Activated CD8-positive, alpha-beta memory T cell treated with anti-CD3 and anti-CD28 coated beads, Interleukin-2, amount 50 U/mL, for 1 hour (primary cell): ENCODE measurements around the gene GMNC.
"Not testable (repeated sequence)": the region's sequence is repeated elsewhere in the genome, so short reads cannot be mapped to it uniquely, and the experiment has no call there.

ENCODE experiments used
- DNase-seq: peaks from one replicate; pipeline ENCODE4 v3.0.0-alpha.2; 2020; ENCODE audit errors: extremely low read depth

The GMNC gene, protein sequence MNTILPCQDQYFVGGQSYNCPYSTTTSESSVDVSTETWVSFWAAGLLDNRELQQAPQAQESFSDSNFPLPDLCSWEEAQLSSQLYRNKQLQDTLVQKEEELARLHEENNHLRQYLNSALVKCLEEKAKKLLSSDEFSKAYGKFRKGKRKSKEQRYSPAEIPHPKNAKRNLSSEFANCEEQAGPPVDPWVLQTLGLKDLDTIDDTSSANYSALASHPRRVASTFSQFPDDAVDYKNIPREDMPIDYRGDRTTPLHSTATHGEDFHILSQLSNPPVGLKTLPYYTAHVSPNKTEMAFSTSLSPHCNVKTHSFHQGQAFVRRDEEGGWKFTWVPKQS

DNA sequence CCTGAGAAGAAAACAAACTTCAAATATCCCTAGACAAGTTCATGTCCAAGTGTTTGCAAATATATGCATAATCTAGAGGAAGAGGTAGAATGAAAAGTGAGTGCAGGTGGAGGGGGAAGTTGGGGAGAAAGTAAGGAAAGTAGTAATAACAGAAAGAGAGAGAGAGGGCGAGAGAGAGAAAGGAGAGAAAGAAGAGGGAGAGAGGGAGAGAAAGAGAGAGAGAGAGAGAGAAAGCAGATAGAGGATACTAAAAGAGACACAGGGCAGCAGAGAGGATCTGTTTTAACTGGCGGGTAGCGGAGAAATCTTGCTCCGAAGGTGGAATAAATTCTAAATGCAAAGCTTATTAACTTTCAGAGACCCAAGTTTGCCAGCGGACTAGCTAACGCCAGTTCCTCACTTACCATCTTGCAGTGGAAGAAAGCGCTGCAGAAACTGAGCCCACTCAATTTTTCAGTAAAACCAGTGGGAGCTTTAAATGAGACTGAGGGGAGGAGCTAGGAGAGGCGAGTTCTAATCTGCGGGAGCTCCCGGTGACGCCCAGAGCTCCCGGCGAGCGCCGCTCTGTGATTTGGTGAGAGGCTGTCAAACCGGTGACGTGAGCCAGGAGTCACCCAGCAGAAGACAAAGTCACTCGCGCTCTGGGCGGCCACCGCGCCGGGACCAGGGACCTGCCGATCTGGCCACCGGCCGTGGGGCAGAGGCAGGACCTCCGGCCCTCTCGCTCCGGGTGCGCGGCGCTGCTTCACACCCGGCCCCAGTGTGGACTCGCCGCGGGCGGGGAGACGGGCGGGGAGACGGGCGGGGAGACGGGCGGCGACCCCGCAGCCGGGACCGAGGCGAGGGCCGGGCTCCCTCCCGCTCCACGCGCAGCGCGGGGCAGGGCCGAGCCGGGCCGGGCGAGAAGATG is at the start of gene GMNC:
GMNC (minus strand) TSS at position 486 of the 910 bp plus-strand sequence; CDS start at position 407, 79 bp downstream.
- no peak for DNase-seq

DNA sequence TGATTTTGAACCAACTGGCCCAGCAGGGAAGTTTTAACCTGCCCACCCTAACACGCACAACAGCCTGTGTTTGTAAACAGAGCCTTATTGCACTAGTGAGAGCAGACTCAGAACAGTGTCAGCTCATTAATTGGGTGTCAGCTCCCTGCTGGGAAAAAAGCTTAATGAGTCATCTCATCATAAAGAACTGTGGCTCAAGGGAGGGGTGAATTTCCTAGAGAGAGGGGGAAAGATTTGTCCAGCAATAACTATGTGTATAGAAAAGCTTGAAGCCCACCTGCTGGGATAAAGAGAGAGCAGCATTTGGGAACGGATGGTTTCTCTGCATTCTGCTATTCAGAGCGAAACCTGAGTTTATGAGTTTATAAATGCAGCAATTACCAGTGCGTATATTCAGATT is 48.9 kb upstream of the GMNC start:
- no peak for DNase-seq

DNA sequence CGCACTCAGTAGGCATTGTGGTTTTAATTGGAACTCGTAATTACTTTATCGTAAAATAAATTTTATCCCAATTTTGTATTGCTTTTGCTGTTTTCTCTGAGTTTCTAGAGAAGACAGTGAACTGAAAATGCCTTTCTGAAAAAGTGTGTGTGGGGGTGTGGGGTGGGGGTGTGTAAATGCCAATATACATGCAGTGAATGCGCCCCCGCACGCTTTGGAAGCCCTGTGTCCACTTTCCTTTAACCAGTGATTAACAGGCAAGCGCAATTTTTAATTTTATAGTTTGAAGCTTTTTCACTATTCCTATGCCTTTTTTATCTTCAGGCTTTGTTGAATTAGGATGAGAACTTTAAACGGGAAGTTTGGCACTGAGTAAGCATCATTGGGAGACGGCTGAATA is 47.4 kb upstream of the GMNC start:
- DNase-seq, result no peak

DNA sequence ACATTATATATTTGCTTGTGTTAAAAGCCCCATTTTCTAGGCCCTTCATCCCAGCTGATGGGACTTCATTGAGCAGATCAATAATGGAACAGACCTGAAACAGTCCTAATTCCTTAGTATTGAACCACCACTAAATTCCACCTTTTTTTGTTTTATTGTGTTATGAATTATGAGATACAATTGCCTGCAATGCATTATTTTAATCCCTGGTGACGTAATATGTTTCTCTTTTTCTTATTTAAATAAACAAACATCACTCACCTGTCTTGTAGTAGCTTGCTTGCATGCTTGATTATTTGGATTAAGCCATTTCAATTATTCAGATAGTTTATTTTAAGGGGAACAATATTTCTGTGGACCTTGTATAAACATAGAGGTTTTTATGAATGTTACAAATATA is 40.7 kb upstream of the GMNC start:
- DNase-seq, result no peak

DNA sequence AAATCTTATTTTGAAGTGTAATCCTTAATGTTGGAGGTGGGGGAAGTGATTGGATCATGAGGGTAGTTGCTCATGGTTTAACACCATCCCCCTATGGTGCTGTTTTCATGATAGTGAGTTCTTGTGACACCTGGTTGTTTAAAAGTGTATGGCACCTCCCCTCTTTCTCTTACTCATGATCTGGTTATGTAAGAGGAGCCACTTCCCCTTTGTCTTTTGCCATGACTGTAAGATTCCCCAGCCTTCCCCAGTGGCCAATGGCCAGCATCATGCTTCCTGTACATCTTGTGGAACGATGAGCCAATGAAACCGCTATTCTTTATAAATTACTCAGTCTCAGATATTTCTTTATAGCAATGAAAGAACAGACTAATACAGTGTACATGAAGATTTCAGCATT is 39.8 kb upstream of the GMNC start:
- DNase-seq, result no peak

DNA sequence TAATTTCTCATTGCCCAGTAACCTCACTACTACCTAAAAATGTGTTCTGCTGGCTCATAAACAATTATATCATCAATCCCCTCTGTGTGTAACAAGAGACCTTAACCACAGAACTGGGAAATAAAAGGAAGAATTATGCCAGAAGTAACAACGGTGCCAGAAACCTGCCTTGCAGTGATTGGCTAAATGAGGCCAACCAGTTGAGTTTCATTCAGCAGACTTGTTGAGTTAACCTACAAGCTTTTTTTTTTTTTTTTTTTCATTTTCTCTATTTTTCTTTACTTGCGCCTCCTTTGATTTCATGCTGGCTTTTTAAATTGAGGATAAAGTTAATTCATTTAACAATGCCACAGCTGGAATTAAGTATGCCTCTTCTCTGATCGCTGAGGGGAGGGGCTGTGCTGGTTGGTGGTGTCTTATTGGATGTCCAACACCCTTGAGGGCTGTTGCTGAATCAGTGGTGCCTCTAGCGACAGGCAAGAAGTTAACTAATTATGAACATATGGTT is 30.0 kb upstream of the GMNC start:
- DNase-seq, result no peak

DNA sequence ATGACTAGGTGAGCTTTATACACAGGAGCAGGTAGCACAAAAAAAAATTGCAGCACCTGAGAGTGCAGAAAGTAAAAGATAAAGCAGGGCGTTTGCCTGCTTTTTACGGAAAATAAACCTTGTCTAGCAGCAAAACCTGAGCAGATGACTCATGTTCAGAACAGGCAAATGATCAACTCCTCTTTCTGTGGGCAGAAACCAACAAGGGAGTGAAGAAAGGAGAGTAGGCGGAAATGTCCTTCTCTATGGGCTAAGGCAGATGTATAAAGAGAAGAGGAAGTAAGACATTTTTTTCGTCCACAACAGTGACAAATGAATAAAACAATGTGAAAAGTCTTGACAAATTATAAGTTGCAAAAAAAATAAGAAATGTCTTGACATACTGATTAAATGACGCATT is 24.5 kb upstream of the GMNC start:
- DNase-seq, result no peak

DNA sequence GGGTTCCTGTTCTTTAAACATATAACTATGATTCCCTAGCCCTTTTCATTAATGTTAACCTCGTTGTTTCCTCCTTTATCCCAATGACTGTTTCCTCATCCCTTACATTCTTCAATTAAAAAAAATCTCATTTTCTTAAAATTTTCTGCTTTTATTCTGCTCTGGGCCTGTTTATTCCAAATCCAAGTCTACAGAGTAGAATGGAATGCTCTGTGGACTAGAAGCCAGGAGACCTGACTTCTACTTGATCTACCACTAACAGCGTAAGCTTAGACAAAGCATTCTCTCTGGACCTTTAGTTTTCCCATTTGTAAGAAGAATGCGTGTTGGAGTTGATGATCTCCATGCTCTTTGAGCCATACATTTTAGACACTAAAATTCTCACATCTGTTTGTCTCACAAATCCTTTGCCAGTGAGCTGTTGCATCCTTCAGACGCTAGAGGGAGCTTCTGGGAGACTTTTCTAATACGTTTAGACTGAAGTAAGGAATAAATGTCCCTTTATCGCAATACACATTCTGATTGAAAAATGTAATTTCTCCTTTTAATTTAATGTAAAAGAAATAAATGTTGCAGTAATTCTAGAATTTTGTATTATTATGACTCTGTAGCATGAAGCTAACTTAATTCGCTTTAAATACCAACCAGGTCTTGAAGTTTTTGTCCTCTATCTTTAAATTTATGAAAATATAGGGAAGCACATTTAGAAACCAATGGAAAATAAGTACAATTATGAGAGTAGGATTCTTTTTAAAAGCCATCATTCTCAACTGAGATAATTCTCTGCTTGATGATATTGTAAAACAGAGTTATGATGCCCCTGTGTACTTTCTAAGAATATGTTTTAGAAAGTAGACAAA is 21.7 kb upstream of the GMNC start:
- DNase-seq, result no peak

DNA sequence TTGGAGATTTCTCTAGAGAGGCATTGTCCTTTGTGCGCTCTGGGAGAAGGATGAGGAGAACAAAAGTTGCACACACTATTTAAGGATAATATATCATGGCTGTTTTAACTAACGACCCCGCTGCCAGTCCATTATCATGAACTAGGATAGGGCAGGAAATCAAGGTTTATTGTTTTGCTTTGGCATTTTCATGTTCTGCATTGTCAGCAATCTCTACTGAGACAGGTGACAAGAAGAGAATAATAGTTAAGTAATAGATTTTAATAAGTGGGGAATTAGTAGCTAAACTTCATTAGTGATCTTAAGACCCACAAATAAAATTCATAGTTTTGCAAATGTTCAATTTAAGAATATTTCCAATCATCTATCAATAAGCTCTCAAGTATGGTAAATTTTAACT is 20.6 kb upstream of the GMNC start:
- DNase-seq, result no peak

DNA sequence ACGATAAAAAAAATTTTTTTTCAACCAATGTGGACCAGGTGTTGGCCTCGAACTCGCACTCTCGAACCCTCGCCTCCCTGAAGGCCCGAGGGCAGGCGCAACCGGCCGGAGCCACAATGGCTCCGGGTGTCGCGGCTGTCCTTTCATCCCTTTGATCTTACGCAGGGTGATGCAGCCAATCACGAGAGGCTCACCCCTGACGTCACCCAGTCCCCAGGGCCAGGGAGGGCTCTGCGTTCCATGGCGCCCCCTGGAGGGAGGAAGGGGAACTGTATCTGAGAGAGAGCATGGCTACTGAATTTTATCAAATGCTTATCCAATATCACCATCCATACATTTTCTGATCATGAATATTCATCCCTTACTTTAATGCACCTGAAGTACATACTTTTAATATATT is 15.4 kb upstream of the GMNC start:
- DNase-seq, result no peak

DNA sequence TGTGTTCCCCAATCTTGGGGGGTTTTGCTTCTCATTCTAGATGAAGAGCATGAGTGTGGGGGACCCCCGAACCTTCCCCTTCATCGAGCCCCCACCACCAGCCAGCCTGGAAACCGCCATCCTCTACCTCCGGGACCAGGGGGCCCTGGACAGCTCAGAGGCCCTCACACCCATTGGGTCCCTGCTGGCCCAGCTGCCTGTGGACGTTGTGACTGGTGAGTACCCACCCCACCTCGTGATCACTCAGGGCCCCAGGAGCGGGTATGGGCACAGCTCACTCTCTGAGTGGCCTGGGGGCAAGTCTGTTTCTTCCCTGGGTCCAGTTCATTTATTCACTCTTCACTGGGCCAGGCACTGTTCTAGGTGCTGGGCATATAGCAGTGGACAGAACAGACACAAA is 13.9 kb upstream of the GMNC start:
- DNase-seq, result not testable (repeated sequence)

DNA sequence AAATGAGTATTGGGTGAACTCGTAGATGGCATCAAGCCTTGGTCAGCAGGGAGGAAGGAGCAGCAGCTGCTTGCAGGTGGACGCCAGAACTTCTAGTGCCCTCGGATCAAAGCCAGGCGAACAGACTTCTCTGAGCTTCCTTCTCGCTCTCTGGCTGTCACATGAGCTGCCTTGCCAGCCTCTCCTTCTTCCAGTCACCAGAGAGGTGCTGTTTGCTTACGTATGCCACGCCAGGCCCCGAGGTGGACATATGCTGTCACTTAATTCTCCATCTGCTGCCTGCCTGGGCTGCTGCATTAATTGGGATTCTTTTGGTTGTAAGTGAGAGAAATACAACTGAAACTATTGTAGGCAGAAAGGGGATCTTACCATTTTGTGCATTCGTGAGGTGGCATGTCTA is 12.6 kb upstream of the GMNC start:
- not testable (repeated sequence) for DNase-seq

DNA sequence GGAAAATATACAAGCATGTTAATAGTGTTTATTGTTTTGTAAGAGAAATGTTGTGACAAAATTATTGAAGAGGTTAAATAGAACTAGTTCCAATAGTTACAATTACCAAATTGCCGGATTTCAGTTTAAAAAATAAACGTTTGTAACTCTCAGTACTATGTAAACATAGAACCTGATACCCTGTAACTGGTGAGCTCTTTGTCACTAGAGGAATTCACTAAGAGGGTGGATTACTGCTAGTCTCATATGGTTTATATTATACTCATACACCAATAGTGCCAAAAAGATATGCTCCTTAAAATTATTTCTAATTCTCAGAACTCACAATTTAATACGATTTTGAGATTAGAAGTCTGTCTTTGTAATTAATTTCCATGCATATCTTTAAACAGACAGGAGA is 7.6 kb upstream of the GMNC start:
- DNase-seq, result no peak

DNA sequence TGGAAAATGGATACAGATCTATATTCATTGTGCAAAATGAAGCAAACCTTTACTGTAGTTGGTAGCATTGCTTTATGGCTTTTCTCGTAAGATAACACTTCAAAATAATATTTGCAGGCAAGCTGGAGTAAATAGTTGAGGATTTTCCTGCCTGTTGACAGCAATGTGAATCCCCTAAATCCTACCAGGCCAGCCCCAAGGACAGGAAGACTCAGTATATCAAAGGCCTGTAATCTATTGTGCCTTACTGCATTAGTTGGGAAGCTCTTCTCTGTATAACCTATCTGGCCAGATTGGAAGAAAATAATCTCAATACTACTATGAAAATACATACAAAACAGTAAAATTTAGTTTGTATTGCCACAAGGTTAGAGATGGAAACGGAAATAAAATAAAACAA is 4.6 kb upstream of the GMNC start:
- no peak for DNase-seq

DNA sequence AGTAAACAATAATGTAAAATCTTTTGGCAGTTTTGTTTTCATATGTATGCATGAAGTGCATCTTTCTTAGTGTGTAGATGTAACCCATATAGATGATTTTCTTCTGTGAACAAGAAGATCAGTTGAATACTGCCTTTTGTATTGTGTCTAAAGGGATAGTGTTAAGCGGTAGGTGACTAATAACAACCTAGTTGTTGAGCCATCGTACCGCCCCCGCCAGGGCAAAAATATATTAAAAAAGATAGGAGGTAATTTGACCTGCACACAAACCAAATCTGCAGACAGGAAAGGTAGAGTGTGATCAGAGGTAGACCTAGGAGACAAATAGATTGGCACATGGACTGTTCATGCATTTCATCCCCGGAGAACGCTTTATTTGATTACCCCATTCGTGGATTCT is 3.3 kb upstream of the GMNC start:
- no peak for DNase-seq

DNA sequence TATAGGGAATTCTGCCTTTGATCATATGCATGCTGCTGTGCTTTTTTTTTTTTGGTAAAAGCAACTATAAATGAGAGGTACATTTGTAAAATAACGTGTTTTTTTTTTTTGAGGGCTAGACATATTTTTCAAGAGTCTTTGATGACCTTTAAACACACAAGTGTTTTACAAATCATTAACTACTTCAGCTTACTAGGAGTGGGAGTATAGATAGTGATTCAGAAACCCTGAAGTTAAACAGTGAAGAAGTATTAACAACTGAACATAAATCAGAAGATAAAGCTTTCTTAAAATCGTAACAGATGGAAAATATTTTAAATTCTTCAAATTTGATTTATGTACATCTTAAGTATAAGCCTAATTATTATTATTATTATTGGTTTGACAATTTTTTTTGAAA is 2.9 kb upstream of the GMNC start:
- no peak for DNase-seq

DNA sequence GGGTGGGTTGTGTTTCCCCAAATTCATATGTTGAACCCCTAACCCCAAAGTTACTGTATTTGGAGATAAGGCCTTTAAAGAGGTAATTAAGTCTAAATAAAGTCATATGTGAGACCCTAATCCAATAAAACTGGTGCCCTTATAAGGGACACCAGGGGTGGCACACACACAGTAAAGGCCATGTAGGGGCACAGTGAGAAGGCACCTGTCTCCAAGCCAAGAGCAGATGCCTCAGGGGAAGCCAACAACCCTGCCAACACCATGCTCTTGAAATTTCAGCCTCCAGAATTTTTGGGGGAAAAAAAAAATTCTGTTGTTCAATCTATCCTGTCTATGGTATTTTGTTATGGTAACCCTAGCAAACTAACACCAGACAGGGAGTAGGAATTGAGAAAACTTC is 1.5 kb upstream of the GMNC start:
- DNase-seq, result no peak

DNA sequence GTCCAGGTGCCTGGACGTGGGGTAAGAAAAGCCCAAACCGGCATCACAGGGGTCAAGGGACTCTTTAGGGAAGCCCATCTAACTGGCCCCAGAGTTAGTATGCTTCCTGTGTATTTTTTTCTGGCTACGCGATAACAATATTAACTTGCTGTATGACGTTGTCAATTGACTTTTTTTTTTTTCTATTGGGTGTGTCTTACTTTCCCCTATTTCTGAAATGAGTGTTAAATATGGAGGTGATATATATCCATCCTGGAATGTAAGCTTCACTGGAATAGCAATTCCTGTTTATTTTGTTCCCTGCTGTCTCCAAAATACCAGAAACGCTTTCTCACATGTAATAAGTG is 598 bp upstream of the GMNC start:
- DNase-seq, result no peak

DNA sequence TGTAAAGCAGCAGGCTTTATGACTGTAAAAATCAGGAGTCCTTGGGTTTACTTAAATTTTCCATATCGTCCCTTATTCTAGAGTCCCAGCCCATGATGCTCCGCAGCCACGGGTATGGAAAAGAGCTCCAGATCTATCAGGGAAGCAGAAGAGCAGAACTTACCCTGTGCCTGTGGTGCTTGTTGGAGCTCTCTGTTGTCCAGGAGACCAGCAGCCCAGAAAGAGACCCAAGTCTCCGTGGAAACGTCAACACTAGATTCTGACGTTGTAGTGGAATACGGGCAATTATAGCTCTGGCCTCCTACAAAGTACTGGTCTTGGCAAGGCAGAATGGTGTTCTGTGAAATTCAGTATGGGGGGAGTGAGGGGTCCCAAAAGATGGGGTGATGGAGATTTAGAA is 2.0 kb downstream of the GMNC start:
- DNase-seq, result no peak

DNA sequence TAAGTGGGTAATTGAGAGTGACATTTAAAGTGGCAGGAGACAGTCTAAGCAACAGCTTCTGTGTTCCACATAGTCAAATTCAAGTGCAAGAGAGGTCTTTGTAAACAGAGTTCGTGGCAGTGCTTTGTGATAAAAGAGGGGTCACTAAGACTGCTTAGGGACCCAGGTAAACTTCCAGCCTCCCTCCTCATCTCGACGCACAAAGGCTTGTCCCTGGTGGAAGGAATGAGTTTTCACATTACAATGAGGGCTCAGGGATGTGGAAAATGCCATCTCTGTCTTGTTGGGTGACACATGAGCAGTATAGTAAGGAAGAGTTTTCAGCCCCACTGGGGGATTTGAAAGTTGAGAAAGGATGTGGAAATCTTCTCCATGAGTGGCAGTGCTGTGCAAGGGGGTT is 7.3 kb downstream of the GMNC start:
- DNase-seq, result no peak

DNA sequence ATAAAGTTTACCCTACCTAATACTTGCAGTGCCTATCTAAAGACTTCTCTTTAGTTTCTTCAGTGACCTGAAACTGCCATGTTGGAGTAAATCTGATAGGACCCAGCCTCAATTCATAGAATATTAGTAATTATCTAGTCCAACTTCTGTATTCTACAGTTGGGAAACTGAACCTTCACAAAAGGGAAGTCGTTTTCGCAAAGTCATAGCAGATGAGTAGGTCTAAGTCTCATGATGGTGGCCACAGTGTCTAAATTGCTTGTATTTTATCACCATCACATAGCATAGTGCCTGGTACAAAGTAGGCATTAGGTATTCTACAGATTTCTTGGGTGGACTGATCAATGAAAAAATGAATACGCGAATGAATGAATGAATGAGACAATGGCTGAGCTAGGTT is 8.4 kb downstream of the GMNC start:
- DNase-seq, result no peak

DNA sequence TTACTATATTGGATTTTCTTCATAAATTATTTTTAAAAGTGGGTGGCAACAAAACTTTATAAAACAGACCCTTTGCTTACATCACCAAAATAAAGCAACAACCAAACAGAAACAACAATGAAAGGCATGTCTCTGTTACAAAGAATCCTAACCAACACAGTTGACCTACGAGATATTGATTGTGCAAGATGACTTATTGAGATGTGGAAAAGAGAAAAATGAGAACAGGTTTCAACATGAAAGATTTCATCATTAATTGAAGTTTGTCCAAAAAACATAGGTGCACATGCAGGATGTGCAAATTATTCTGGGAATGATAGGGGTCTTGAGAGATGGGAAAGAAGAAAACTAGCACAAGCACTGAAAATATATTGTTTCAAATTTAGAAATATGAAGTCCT is 9.0 kb downstream of the GMNC start:
- DNase-seq, result no peak
